Measurements from ENCODE around the gene PROB1. TPM values are rescaled to one million over a fixed set of nuclear protein-coding genes. Genes with fewer than 3 reads are reported as not detected.

The PROB1 gene
- polyA plus RNA-seq, 1 of the 3 experiments (the other 2 are of a cell fraction) = 0.44 TPM

GRCh38 chr5:139416651-139417050 lies 21.7 kb upstream of the PROB1 start:
- no peaks in the 10 kb centered on the region for H3K27me3 ChIP-seq (ENCODE audit: insufficient read depth)
- no peak overlapping the region for H3K4me3 ChIP-seq (ENCODE audit: low read depth in 2 of 2, low read length in 1 of 2)
- TF ChIP-seq MXI1 (IDR thresholded peaks at IDR 0.05; ENCODE audit: low read depth, low read length) (no peak), SMC3 (IDR thresholded peaks at IDR 0.05; ENCODE audit: low read depth, low read length) (no peak), CHD2 (IDR thresholded peaks at IDR 0.05; ENCODE audit: low read length, partially characterized antibody) (no peak), REST (IDR thresholded peaks at IDR 0.05; ENCODE audit: low read depth, low read length) (no peak), NFIC (IDR thresholded peaks at IDR 0.05; ENCODE audit: borderline replicate concordance) (no peak), NRF1 (IDR thresholded peaks at IDR 0.05; ENCODE audit: low read depth, low read length) (no peak), PBX3 (IDR thresholded peaks at IDR 0.05) (no peak), FOSL2 (IDR thresholded peaks at IDR 0.05; ENCODE audit: borderline replicate concordance, low read depth) (no peak), MEF2A (IDR thresholded peaks at IDR 0.05; ENCODE audit: borderline replicate concordance, low read depth) (no peak)
- ChIA-PET POLR2A (no interaction called here), CTCF (interaction anchor here (1.3 to 1.6 kb wide), 3 partner anchors 8 to 97 kb away, joined by 3 to 7 read pairs (median 5); no protein-coding TSS in a partner anchor)
- no peaks in the 10 kb centered on the region for H3K79me2 ChIP-seq (ENCODE audit: insufficient read depth)
- peaks cover 0 to 4% of the 10 kb centered on the region in 2 experiments; a peak in 1 of 4 replicates for H3K4me1 ChIP-seq (ENCODE audit: control insufficient read depth in 1 of 2, insufficient read depth in 2 of 2, low read depth in 1 of 2, low read length in 1 of 2)
- no peak for DNase-seq
- H3K36me3 ChIP-seq (replicated peaks in 1 of 2; ENCODE audit: control insufficient read depth in 1 of 2, insufficient read depth in 2 of 2, low read length in 1 of 2) = peaks cover 42 to 59% of the 10 kb centered on the region in 2 experiments
- H3F3A ChIP-seq (replicated peaks; ENCODE audit: insufficient read depth) = no peaks in the 10 kb centered on the region
- H3K4me2 ChIP-seq = no peak overlapping the region
- 94% methylated on average over 9 of the region's 9 CpGs for WGBS (ENCODE audit: low lambda C conversion rate)
- H3K9me2 ChIP-seq = no peaks in the 10 kb centered on the region
- H4K20me1 ChIP-seq (ENCODE audit: insufficient read depth) = no peaks in the 10 kb centered on the region
- H2AFZ ChIP-seq (ENCODE audit: low read depth) = no peak overlapping the region
- no peak overlapping the region for H3K9ac ChIP-seq
- H3K9me3 ChIP-seq = no peaks in the 10 kb centered on the region
- H3K27ac ChIP-seq (ENCODE audit: low read depth in 2 of 2, low read length in 1 of 2) = no peak overlapping the region

- no peaks in the 10 kb centered on the region for H3K79me2 ChIP-seq (ENCODE audit: insufficient read depth)
- no peak overlapping the region for H3K9ac ChIP-seq
- no peak for DNase-seq
- H3K4me1 ChIP-seq (ENCODE audit: control insufficient read depth in 1 of 2, insufficient read depth in 2 of 2, low read depth in 1 of 2, low read length in 1 of 2) = peaks cover 0 to 9% of the 10 kb centered on the region in 2 experiments; a peak in 1 of 4 replicates
- H3F3A ChIP-seq (replicated peaks; ENCODE audit: insufficient read depth) = no peaks in the 10 kb centered on the region
- H2AFZ ChIP-seq (ENCODE audit: low read depth) = no peak overlapping the region
- peaks cover 35 to 63% of the 10 kb centered on the region in 2 experiments for H3K36me3 ChIP-seq (replicated peaks in 1 of 2; ENCODE audit: control insufficient read depth in 1 of 2, insufficient read depth in 2 of 2, low read length in 1 of 2)
- CTCF ChIA-PET = interaction anchor here (1.3 to 1.6 kb wide), 4 partner anchors 9 to 102 kb away, joined by 3 to 7 read pairs (median 4); no protein-coding TSS in a partner anchor
- H3K9me2 ChIP-seq = no peaks in the 10 kb centered on the region
- H3K9me3 ChIP-seq = no peaks in the 10 kb centered on the region
- no peaks in the 10 kb centered on the region for H4K20me1 ChIP-seq (ENCODE audit: insufficient read depth)
- POLR2A ChIA-PET = no interaction called here
- TF ChIP-seq FOXJ3 (CRISPR knock-in tag; IDR thresholded peaks at IDR 0.05) = no peak
- no peak for TF ChIP-seq RAD21 (IDR thresholded peaks at IDR 0.05; ENCODE audit: low read length)
- H3K27ac ChIP-seq (ENCODE audit: low read depth in 2 of 2, low read length in 1 of 2) = no peak overlapping the region; a peak in 1 of 4 replicates
- H3K4me2 ChIP-seq = no peak overlapping the region
- H3K27me3 ChIP-seq (ENCODE audit: insufficient read depth) = no peaks in the 10 kb centered on the region
- no peak overlapping the region for H3K4me3 ChIP-seq (ENCODE audit: low read depth in 2 of 2, low read length in 1 of 2)
Measured at GRCh38 chr5:139415869-139416268, 21.0 kb upstream of the PROB1 start.

Measured in SK-N-SH (cell line).